GM19193 (cell line): ENCODE results near the gene BLM.

ENCODE experiments used
- POLR2A ChIP-seq: IDR thresholded peaks from 4 replicates; pipeline ENCODE4 v1.6.1; 2011; ENCODE audit not compliant: insufficient read depth, insufficient read length; ENCODE audit errors: extremely low read depth

The BLM gene

DNA sequence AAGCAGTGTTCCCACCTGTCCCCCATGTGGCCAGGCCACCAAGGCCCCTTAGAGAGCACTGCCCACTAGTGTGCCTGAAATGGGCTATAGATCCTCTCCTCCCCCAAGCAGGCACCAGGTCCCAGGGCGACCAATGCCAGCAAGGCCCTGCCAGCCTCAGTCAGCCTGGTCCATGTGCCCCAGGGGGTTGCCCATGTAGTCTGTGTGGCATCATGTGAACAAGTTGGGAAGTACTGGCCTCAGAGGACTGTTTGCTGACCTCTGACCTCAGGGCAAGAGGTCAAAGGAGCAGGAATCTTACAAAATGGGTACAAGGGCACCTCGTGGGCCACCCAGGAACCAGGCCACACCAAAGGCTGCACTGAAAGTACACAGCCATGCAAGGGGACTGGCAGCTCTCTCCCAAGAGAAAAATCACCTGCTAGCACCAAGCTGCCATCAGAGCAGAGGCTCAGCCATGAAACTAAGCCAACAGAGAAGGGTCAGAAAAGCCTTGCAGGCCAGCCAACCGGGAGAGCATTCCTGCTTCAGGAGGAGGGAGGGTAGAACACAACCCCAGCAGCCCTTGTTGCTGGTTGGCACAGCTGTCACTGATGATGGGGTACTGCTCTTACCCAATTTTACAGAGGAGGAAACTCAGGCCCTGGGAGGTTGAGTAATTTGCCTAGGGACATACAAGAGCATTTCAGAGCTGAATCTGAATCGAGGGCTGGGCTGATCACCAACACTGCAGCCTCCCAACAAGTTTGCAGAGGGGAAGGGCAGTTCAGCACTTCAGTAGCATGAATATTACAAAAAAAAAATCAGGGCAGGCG lies 146.0 kb downstream of the BLM start:
- no peak for TF ChIP-seq POLR2A

DNA sequence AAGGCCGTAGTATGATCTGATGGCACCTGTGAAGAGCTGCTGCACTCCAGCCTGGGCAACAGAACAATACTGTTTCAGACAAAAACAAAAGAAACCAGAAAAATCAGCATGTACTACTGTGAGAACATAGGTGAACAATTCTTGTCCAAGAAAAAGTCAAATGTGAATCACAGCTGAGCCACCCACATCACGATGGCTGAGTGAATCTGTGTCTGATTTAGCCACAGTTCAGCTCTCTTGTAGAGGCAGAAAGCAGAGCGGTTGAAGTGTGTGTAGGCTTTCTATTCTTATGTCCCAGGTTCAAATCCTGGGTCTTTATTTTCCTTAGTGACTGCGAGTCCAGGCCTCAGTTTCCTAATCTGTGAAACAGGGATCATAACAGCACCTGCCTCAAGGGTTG lies 146.8 kb downstream of the BLM start:
- TF ChIP-seq POLR2A = no peak

DNA sequence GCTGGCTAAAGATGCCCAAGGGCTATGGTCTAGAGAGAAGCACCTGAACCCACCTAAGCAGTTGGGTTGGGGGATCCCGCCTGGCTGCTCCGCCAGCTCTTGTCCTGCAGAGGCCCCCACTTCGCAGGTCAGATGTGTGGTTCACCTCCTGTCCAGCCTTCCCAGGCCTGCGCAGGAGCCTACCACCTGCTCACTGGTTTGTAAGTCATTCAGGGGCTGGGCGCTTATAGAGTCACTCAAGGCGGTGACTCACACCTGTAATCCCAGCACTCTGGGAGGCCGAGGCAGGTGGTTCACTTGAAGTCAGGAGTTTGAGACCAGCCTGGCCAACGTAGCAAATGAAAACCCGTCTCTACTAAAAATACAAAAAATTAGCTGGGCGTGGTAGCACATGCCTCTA lies 147.4 kb downstream of the BLM start:
- TF ChIP-seq POLR2A = no peak

DNA sequence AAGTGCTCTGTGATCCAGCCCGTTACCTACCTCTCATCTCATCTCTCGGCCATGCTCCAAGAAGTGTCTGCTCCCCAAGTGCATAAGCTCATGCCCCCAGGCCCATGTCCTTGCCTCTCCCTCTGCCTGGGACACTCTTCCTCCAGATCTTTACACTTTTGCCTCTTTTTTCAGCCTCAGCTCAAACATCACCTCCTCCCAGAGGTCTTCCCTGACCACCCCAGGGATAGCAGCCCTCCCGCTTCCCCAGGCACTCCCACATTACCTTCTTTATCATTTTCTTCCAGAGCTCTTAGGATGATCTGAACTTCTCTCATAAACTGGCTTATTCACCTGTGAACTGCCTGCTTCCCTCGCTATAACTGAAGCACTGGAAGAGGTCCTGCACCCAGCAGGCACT lies 148.6 kb downstream of the BLM start:
- no peak for TF ChIP-seq POLR2A
